ENCODE data around the gene PEX11G. TPM values are rescaled to one million over a fixed set of nuclear protein-coding genes. Genes with fewer than 3 reads are reported as not detected.
A peak's percentile ranks its signal among the peaks of the same experiment; 100 is the strongest.

Gene PEX11G
- total RNA-seq, 4 donors from 2014 or later, result 2.2 to 14.5 (median 8.9) TPM

DNA sequence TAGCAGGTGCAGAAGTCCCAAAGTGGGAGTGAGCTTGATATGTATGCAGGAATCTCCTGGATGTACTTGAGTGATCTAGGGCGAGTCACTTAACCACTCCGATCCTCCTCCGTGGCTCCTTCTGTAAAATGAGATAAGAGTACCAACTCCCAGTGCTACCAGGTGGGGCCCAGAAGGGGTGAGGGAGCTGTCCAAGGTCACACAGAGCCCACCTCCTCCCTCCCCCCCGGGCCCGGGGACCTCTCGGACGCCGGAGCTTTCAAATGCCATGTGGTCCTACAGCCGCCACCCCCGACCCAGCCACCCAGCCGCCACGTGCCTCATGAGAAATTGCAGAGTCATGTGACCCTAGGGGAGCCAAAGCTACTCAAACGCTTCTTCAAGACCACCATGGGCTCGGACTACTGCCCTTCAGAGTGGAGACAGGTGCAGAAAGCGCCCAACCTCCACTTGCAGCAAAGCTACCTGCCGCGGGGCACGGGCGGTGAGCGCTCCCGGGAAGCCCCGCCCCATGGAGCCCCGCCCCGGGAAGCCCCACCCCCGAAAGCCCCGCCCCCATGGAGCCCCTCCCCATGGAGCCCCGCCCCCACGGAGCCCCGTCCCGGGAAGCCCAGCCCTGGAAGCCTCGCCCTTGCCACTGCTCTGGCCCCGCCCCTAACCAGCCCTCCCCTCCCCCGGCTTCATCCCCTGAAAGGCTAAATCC lies 17.0 kb upstream of the PEX11G start:
- in situ Hi-C loops (cut with MboI; ENCODE audit: low pct_ligation_motif_present in 1 of 4, low pct_unique_long_range_greater_than_20kb in 1 of 4, low sequenced_read_pairs in 3 of 4) (no loop called here), intact Hi-C loops (cut with DNase I; ENCODE audit: low total_unique reads) (no loop called here)
- Histone ChIP-seq H3K4me3 (peak overlapping the region in 3 of 4 donors; percentile 1 to 40 (median 38)), H3K27me3 (peaks cover 6% of the 10 kb centered on the region), H3K27ac (peak overlapping the region; percentile 24 to 76 (median 47)), H3K4me1 (peaks cover 6 to 30% (median 19%) of the 10 kb centered on the region in 4 donors), H3K36me3 (no peaks in the 10 kb centered on the region), H3K9me3 (no peaks in the 10 kb centered on the region)
- peak; percentile 74 for DNase-seq
- 0 to 8% methylated on average over 3 to 14 of the region's 33 CpGs for WGBS, 2 donors (ENCODE audit: low coverage in 1 of 2)
- TF ChIP-seq POLR2A (IDR thresholded peaks at IDR 0.05) (peak; percentile 38), POLR2AphosphoS5 (IDR thresholded peaks at IDR 0.05) (peak in 2 of 3 donors; percentile 32 to 43), EP300 (IDR thresholded peaks at IDR 0.05; ENCODE audit: low read depth) (no peak)
- TF ChIP-seq, protein P1, sequence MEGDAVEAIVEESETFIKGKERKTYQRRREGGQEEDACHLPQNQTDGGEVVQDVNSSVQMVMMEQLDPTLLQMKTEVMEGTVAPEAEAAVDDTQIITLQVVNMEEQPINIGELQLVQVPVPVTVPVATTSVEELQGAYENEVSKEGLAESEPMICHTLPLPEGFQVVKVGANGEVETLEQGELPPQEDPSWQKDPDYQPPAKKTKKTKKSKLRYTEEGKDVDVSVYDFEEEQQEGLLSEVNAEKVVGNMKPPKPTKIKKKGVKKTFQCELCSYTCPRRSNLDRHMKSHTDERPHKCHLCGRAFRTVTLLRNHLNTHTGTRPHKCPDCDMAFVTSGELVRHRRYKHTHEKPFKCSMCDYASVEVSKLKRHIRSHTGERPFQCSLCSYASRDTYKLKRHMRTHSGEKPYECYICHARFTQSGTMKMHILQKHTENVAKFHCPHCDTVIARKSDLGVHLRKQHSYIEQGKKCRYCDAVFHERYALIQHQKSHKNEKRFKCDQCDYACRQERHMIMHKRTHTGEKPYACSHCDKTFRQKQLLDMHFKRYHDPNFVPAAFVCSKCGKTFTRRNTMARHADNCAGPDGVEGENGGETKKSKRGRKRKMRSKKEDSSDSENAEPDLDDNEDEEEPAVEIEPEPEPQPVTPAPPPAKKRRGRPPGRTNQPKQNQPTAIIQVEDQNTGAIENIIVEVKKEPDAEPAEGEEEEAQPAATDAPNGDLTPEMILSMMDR (IDR thresholded peaks at IDR 0.05), result no peak

DNA sequence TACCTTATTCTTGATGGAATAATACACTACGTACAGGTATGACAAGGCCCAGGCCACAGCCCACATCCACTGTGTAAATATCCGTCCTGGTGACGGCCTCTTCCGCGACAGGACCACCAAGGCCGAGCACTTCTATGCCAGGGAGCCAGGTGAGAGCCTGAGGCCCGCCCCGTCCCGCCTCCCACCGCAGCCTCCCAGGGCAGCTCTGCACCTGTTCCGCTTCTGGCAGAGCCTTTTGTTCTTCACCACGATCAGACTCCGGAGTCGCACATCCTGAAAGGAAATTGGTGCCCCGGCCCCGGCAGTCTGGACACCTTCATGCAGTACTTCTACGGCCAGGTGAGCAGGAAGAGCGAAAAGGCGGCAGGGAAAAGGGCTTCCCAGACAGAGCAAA lies 16.4 kb upstream of the PEX11G start:
- Histone ChIP-seq H3K27me3 (peaks cover 10% of the 10 kb centered on the region), H3K4me1 (peaks cover 6 to 33% (median 23%) of the 10 kb centered on the region in 4 donors), H3K9me3 (no peaks in the 10 kb centered on the region), H3K27ac (peak overlapping the region in 3 of 4 donors; percentile 39 to 76 (median 55)), H3K36me3 (no peaks in the 10 kb centered on the region), H3K4me3 (peak overlapping the region in 3 of 4 donors; percentile 1 to 40 (median 38))
- DNase-seq, result peak; percentile 40
- intact Hi-C loops (cut with DNase I; ENCODE audit: low total_unique reads), result no loop called here
- TF ChIP-seq POLR2AphosphoS5 (IDR thresholded peaks at IDR 0.05) (no peak), EP300 (IDR thresholded peaks at IDR 0.05; ENCODE audit: low read depth) (no peak), POLR2A (IDR thresholded peaks at IDR 0.05) (no peak)
- TF ChIP-seq, protein P1 (IDR thresholded peaks at IDR 0.05), result no peak
- WGBS, 2 donors (ENCODE audit: low coverage in 1 of 2), result 35% methylated on average over 3 to 19 of the region's 19 CpGs
- in situ Hi-C loops (cut with MboI; ENCODE audit: low pct_ligation_motif_present in 1 of 4, low pct_unique_long_range_greater_than_20kb in 1 of 4, low sequenced_read_pairs in 3 of 4), result no loop called here

DNA sequence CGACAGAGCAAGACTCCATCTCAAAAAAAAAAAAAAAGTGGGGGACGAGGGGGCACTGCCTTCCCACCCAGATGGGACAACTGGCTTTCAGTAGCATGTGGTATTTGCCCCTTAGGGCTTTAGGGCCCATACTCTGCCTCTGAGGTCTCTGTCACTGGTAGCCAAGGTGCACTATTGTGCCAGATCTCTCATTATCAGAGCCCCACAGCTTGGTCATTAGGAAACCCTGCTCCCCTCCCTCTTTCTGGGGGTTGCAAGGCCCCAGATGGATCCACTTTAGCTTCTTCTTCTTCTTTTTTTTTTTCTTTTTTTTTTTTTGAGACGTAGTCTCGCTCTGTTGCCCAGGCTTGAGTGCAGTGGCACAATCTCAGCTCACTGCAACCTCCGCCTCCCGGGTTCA lies 15.8 kb upstream of the PEX11G start:
- intact Hi-C loops (cut with DNase I; ENCODE audit: low total_unique reads), result no loop called here
- Histone ChIP-seq H3K27ac (peak overlapping the region in 2 of 4 donors; percentile 39 to 76), H3K4me1 (peaks cover 6 to 33% (median 23%) of the 10 kb centered on the region in 4 donors), H3K9me3 (no peaks in the 10 kb centered on the region), H3K4me3 (no peak overlapping the region), H3K27me3 (peaks cover 13% of the 10 kb centered on the region), H3K36me3 (no peaks in the 10 kb centered on the region)
- DNase-seq, result no peak
- no peak for TF ChIP-seq POLR2A (IDR thresholded peaks at IDR 0.05)
- no peak for TF ChIP-seq POLR2AphosphoS5 (IDR thresholded peaks at IDR 0.05)
- in situ Hi-C loops (cut with MboI; ENCODE audit: low pct_ligation_motif_present in 1 of 4, low pct_unique_long_range_greater_than_20kb in 1 of 4, low sequenced_read_pairs in 3 of 4), result no loop called here
- 81 to 82% methylated on average over 4 to 6 of the region's 6 CpGs for WGBS, 2 donors (ENCODE audit: low coverage in 1 of 2)

GRCh38 chr19:7502552-7502951 lies 13.7 kb upstream of the PEX11G start:
- no peaks in the 10 kb centered on the region for H3K9me3 ChIP-seq
- no peak overlapping the region for H3K4me3 ChIP-seq
- WGBS, 2 donors (ENCODE audit: low coverage in 1 of 2), result 50% methylated on average over 2 of the region's 2 CpGs; no CpG with 5 or more reads in 1 of the 2 donors
- H3K4me1 ChIP-seq, result peaks cover 6 to 28% (median 21%) of the 10 kb centered on the region in 4 donors
- H3K27ac ChIP-seq, result no peak overlapping the region
- H3K36me3 ChIP-seq, result no peaks in the 10 kb centered on the region
- TF ChIP-seq POLR2AphosphoS5 (IDR thresholded peaks at IDR 0.05) (no peak), POLR2A (IDR thresholded peaks at IDR 0.05) (no peak), EP300 (IDR thresholded peaks at IDR 0.05; ENCODE audit: low read depth) (no peak)
- TF ChIP-seq, protein P1 (IDR thresholded peaks at IDR 0.05), result no peak
- intact Hi-C loops (cut with DNase I; ENCODE audit: low total_unique reads), result no loop called here
- peaks cover 13% of the 10 kb centered on the region for H3K27me3 ChIP-seq
- in situ Hi-C loops (cut with MboI; ENCODE audit: low pct_ligation_motif_present in 1 of 4, low pct_unique_long_range_greater_than_20kb in 1 of 4, low sequenced_read_pairs in 3 of 4), result no loop called here
- DNase-seq, result no peak

Measured in transverse colon (tissue), 4 donors.